NB4 (cell line): ENCODE data around the gene RRP7A.
"Not testable (repeated sequence)": the region's sequence is repeated elsewhere in the genome, so short reads cannot be mapped to it uniquely, and the experiment has no call there.

Source experiments
- DNase-seq: peaks from one replicate; pipeline ENCODE4 v3.0.0; 2010; ENCODE audit warnings: low read depth
- H3K4me3 ChIP-seq: one replicate; pipeline ENCODE4 v1.5.1; 2011; ENCODE audit warnings: mild to moderate bottlenecking, low read depth, low read length, moderate library complexity
- CTCF ChIP-seq: IDR thresholded peaks from one replicate; pipeline ENCODE4 v1.5.1; 2012; ENCODE audit warnings: low read depth, low read length
- MYC ChIP-seq: IDR thresholded peaks from 2 replicates; pipeline ENCODE4 v1.6.1; 2011; ENCODE audit warnings: low read depth, low read length
- POLR2A ChIP-seq: IDR thresholded peaks from 2 replicates; pipeline ENCODE4 v1.6.1; 2011; ENCODE audit warnings: mild to moderate bottlenecking; ENCODE audit not compliant: insufficient read length; ENCODE audit errors: extremely low read depth
- TF ChIP-seq, protein P1 (sequence below): IDR thresholded peaks from 2 replicates; pipeline ENCODE4 v1.6.1; 2011; ENCODE audit warnings: low read depth, low read length

Gene RRP7A, protein sequence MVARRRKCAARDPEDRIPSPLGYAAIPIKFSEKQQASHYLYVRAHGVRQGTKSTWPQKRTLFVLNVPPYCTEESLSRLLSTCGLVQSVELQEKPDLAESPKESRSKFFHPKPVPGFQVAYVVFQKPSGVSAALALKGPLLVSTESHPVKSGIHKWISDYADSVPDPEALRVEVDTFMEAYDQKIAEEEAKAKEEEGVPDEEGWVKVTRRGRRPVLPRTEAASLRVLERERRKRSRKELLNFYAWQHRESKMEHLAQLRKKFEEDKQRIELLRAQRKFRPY

GRCh38 chr22:42519525-42520401, at the start of gene RRP7A:
Gene RRP7A, minus strand, starts transcription at chr22:42519796. Its CDS starts 10 bp downstream, at chr22:42519786.
- peak; percentile 83 for DNase-seq
- TF ChIP-seq POLR2A: peak; percentile 43
- TF ChIP-seq CTCF: no peak
- H3K4me3 ChIP-seq: peak within 1 kb of the TSS; percentile 75

GRCh38 chr22:42567950-42568349, 48.4 kb upstream of the RRP7A start:
- not testable (repeated sequence) for DNase-seq, H3K4me3 ChIP-seq

- TF ChIP-seq CTCF (no peak), POLR2A (no peak), MYC (no peak)
- TF ChIP-seq, protein P1, sequence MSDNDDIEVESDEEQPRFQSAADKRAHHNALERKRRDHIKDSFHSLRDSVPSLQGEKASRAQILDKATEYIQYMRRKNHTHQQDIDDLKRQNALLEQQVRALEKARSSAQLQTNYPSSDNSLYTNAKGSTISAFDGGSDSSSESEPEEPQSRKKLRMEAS: no peak
Measured at GRCh38 chr22:42565956-42566355, 46.4 kb upstream of the RRP7A start.

DNA sequence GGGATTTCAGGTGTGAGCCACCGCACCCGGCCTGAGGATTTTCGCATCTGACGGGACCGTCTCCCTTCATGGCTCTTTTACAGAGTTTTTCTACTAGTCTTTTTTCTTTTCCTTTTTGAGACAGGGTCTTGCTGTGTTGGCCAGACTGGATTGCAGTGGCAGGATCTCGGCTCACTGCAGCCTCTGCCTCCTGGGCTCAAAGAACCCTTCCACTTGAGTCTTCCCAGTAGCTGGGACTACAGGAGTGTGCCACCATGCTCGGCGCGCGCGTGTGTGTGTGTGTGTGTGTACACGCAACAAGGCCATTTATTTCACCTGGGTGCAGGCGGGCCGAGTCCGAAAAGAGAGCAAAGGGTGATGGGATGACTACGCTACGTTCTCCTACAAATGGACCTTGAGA, 45.1 kb upstream of the RRP7A start:
- no peak overlapping the region for H3K4me3 ChIP-seq
- no peak for TF ChIP-seq CTCF
- no peak for TF ChIP-seq MYC
- TF ChIP-seq, protein P1: no peak
- no peak for TF ChIP-seq POLR2A
- no peak for DNase-seq

More at GRCh38 chr22:42565956-42566355, 46.4 kb upstream of the RRP7A start:
- DNase-seq: no peak
- no peak overlapping the region for H3K4me3 ChIP-seq

GRCh38 chr22:42563943-42564342, 44.3 kb upstream of the RRP7A start:
- DNase-seq, H3K4me3 ChIP-seq: not testable (repeated sequence)

GRCh38 chr22:42562684-42563083, 43.1 kb upstream of the RRP7A start:
- H3K4me3 ChIP-seq: no peak overlapping the region
- no peak for DNase-seq
- TF ChIP-seq CTCF (no peak), MYC (no peak), POLR2A (no peak)
- TF ChIP-seq, protein P1: no peak

- peak; percentile 89 for DNase-seq
- no peak overlapping the region for H3K4me3 ChIP-seq
- no peak for TF ChIP-seq POLR2A
- TF ChIP-seq, protein P1: no peak
- no peak for TF ChIP-seq CTCF
- no peak for TF ChIP-seq MYC
Measured at GRCh38 chr22:42562279-42562678, 42.7 kb upstream of the RRP7A start.
